Neutrophil (primary cell): Measurements from ENCODE around the gene ATP2A3.
A peak's percentile ranks its signal among the peaks of the same experiment; 100 is the strongest.

Experiments
- H3K27ac ChIP-seq: fragments of 200-600 bp; sonication (generic); 2 replicates; pipeline ENCODE4 v1.5.1; 2016; ENCODE audit warnings: mild to moderate bottlenecking, moderate library complexity
- H3K27me3 ChIP-seq: fragments of 200-600 bp; sonication (generic); 2 replicates; pipeline ENCODE4 v1.6.0; 2016; ENCODE audit warnings: mild to moderate bottlenecking
- H3K36me3 ChIP-seq: fragments of 200-600 bp; sonication (generic); 2 replicates; pipeline ENCODE4 v1.5.1; 2017
- H3K4me1 ChIP-seq, 2 experiments: fragments of 200-600 bp in 1 of 2; sonication (generic) in 1 of 2; 1 replicate in 1 of 2; 2 replicates in 1 of 2; pipeline versions ENCODE4 v1.5.1 to v1.6.1; 2013 to 2016; ENCODE audit warnings: low read depth in 1 of 2, low read length in 1 of 2, mild to moderate bottlenecking in 1 of 2, moderate library complexity in 1 of 2; ENCODE audit not compliant: control insufficient read depth in 1 of 2, insufficient read depth in 1 of 2
- H3K4me3 ChIP-seq, 2 experiments: fragments of 200-600 bp in 1 of 2; sonication (generic) in 1 of 2; 1 replicate in 1 of 2; 2 replicates in 1 of 2; pipeline ENCODE4 v1.5.1; 2013 to 2016; ENCODE audit warnings: low read depth in 1 of 2, low read length in 1 of 2, mild to moderate bottlenecking in 1 of 2, moderate library complexity in 1 of 2
- H3K9me3 ChIP-seq: fragments of 200-600 bp; sonication (generic); 2 replicates; pipeline ENCODE4 v1.5.1; 2016
- TF ChIP-seq, protein P1 (sequence below): fragments of 200-600 bp; sonication (generic); IDR thresholded peaks from 2 replicates; pipeline ENCODE4 v1.5.1; 2016; ENCODE audit warnings: antibody characterized with exemption

Gene ATP2A3

DNA sequence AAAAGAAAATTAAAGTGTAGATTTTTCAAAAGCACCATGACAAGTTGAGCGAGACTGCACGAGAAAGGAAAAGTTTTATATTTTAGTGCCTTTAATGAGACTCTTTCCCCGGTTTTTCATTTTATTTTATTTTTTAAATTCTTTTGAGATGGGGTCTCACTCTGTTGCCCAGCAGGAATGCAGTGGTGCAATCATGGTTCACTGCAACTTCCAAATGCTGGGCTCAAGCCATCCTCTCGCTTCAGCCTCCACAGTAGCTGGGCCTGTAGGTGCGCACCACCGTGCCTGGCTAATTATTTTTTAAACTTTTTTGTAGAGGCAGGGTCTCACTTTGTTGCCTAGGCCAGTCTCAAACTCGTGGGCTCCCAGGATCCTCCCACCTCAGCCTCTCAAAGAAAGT is 5.7 kb upstream of the ATP2A3 start:
- H3K4me1 ChIP-seq, result peaks cover 26 to 32% of the 10 kb centered on the region in 2 experiments
- peaks cover 7% of the 10 kb centered on the region for H3K27me3 ChIP-seq
- TF ChIP-seq, protein P1, sequence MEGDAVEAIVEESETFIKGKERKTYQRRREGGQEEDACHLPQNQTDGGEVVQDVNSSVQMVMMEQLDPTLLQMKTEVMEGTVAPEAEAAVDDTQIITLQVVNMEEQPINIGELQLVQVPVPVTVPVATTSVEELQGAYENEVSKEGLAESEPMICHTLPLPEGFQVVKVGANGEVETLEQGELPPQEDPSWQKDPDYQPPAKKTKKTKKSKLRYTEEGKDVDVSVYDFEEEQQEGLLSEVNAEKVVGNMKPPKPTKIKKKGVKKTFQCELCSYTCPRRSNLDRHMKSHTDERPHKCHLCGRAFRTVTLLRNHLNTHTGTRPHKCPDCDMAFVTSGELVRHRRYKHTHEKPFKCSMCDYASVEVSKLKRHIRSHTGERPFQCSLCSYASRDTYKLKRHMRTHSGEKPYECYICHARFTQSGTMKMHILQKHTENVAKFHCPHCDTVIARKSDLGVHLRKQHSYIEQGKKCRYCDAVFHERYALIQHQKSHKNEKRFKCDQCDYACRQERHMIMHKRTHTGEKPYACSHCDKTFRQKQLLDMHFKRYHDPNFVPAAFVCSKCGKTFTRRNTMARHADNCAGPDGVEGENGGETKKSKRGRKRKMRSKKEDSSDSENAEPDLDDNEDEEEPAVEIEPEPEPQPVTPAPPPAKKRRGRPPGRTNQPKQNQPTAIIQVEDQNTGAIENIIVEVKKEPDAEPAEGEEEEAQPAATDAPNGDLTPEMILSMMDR, result no peak
- H3K9me3 ChIP-seq, result no peaks in the 10 kb centered on the region
- no peaks in the 10 kb centered on the region for H3K36me3 ChIP-seq
- H3K4me3 ChIP-seq, result no peak overlapping the region
- no peak overlapping the region for H3K27ac ChIP-seq

DNA sequence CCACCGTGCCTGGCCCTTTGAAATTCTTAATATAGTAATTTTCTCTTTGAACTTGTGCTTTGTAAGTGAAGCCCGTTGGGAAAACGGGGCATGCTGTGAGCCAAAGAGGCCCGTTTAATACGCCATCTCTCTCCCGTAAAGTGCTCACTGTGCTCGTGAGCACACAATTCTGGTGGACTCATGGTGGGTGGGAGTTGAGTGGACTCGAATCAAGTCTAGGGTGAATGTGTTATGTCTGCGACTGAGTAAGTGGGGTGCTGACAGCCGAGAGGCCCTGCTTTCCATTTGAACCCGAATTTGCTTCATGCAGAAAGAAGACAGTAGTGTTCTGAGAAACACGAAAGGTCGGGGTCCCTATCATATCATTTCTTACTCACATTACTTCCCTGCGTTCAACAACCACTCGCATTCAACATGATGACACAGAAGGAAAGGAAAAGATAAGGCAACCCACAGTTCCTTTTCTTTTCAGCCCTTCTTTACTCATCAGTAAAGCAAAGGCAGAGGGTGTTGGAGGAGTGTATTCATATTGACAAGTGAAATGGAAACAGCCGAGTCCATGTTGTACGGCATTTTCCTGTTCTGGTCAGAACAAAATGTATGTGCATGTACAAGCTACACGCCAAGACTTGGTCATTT is 4.8 kb upstream of the ATP2A3 start:
- Histone ChIP-seq H3K4me1 (peaks cover 23 to 27% of the 10 kb centered on the region in 2 experiments), H3K27me3 (peaks cover 7% of the 10 kb centered on the region), H3K9me3 (no peaks in the 10 kb centered on the region), H3K36me3 (no peaks in the 10 kb centered on the region), H3K27ac (no peak overlapping the region), H3K4me3 (no peak overlapping the region)
- TF ChIP-seq, protein P1, result no peak

DNA sequence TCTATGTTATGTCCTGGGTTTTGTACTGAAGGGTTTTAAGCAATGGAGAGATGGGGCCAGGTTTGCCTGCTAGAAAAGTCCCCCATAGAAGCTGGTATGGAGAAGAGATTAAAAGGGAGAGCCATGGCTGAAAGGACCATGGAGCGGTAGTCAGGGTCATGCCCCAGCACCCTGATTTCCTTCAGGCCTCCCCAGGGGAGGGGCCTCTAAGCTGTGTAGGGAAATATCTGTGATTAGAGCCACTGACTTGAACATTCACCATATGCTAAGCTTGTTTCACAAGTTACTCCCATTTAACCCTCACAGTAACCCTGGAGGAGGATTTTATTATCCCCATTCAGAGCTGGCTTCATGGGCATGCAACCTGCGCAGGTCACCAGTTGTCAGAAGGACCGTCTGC is 3.8 kb upstream of the ATP2A3 start:
- H3K4me1 ChIP-seq, result peaks cover 22 to 24% of the 10 kb centered on the region in 2 experiments
- TF ChIP-seq, protein P1, result no peak
- no peaks in the 10 kb centered on the region for H3K36me3 ChIP-seq
- peaks cover 7% of the 10 kb centered on the region for H3K27me3 ChIP-seq
- no peak overlapping the region for H3K27ac ChIP-seq
- H3K4me3 ChIP-seq, result no peak overlapping the region
- no peaks in the 10 kb centered on the region for H3K9me3 ChIP-seq

- TF ChIP-seq, protein P1, result no peak
These were observed 2.6 kb upstream of the ATP2A3 start for GRCh38 chr17:3966720-3967363.

GRCh38 chr17:3965118-3965800 is 1.0 kb upstream of the ATP2A3 start:
- peak overlapping the region; percentile 97 for H3K27ac ChIP-seq
- H3K36me3 ChIP-seq, result peaks cover 4% of the 10 kb centered on the region
- no peaks in the 10 kb centered on the region for H3K9me3 ChIP-seq
- TF ChIP-seq, protein P1, result peak; percentile 34
- H3K4me3 ChIP-seq, result peak overlapping the region; percentile 91 to 94
- peaks cover 42 to 43% of the 10 kb centered on the region in 2 experiments for H3K4me1 ChIP-seq
- no peaks in the 10 kb centered on the region for H3K27me3 ChIP-seq

More at GRCh38 chr17:3966720-3967363, 2.6 kb upstream of the ATP2A3 start:
- Histone ChIP-seq H3K27ac (no peak overlapping the region), H3K4me3 (no peak overlapping the region), H3K4me1 (peaks cover 26 to 27% of the 10 kb centered on the region in 2 experiments), H3K36me3 (no peaks in the 10 kb centered on the region), H3K27me3 (no peaks in the 10 kb centered on the region), H3K9me3 (no peaks in the 10 kb centered on the region)
